Measurements from ENCODE around the gene SSBP3.
"Not testable (repeated sequence)": the region's sequence is repeated elsewhere in the genome, so short reads cannot be mapped to it uniquely, and the experiment has no call there.

The SSBP3 gene

GRCh38 chr1:54406339-54407153, at the start of gene SSBP3:
Gene SSBP3, minus strand, starts transcription at chr1:54406394.
- H3K27ac ChIP-seq = peak within 1 kb of the TSS; percentile 93
- TF ChIP-seq CTCF (IDR thresholded peaks at IDR 0.05) (peak; percentile 19; the same call in 1 of the 2 replicates), ZFX (IDR thresholded peaks at IDR 0.05; ENCODE audit: borderline replicate concordance) (no peak)

GRCh38 chr1:54453509-54453908, 47.3 kb upstream of the SSBP3 start:
- TF ChIP-seq CTCF (IDR thresholded peaks at IDR 0.05) (no peak), ZFX (IDR thresholded peaks at IDR 0.05; ENCODE audit: borderline replicate concordance) (no peak)
- H3K27ac ChIP-seq = no peak overlapping the region

- H3K27ac ChIP-seq = no peak overlapping the region
- TF ChIP-seq ZFX (IDR thresholded peaks at IDR 0.05; ENCODE audit: borderline replicate concordance) = no peak
- no peak for TF ChIP-seq CTCF (IDR thresholded peaks at IDR 0.05)
Measured at GRCh38 chr1:54453022-54453421, 46.8 kb upstream of the SSBP3 start.

- not testable (repeated sequence) for H3K27ac ChIP-seq
Measured at GRCh38 chr1:54449431-54449830, 43.2 kb upstream of the SSBP3 start.

GRCh38 chr1:54448801-54449200, 42.6 kb upstream of the SSBP3 start:
- H3K27ac ChIP-seq = not testable (repeated sequence)

GRCh38 chr1:54447081-54447480, 40.9 kb upstream of the SSBP3 start:
- H3K27ac ChIP-seq = not testable (repeated sequence)

- no peak overlapping the region for H3K27ac ChIP-seq
- TF ChIP-seq ZFX (IDR thresholded peaks at IDR 0.05; ENCODE audit: borderline replicate concordance) = no peak
- TF ChIP-seq CTCF (IDR thresholded peaks at IDR 0.05) = no peak
Measured at GRCh38 chr1:54442185-54442584, 36.0 kb upstream of the SSBP3 start.

- TF ChIP-seq ZFX (IDR thresholded peaks at IDR 0.05; ENCODE audit: borderline replicate concordance) (no peak), CTCF (IDR thresholded peaks at IDR 0.05) (no peak)
Measured at GRCh38 chr1:54439550-54440223, 33.5 kb upstream of the SSBP3 start.

GRCh38 chr1:54437783-54438182, 31.6 kb upstream of the SSBP3 start:
- TF ChIP-seq CTCF (IDR thresholded peaks at IDR 0.05) (no peak), ZFX (IDR thresholded peaks at IDR 0.05; ENCODE audit: borderline replicate concordance) (no peak)
- no peak overlapping the region for H3K27ac ChIP-seq

More at GRCh38 chr1:54439550-54440223, 33.5 kb upstream of the SSBP3 start:
- H3K27ac ChIP-seq = no peak overlapping the region
